ENCODE results near the gene SLC35E1. TPM values are rescaled to one million over a fixed set of nuclear protein-coding genes. Genes with fewer than 3 reads are reported as not detected.

Gene SLC35E1
- total and polyA plus RNA-seq, 2 donors (not counting 3 experiments of a cell fraction or from before 2014, with no cell fraction given) = 36.0 to 37.5 TPM

DNA sequence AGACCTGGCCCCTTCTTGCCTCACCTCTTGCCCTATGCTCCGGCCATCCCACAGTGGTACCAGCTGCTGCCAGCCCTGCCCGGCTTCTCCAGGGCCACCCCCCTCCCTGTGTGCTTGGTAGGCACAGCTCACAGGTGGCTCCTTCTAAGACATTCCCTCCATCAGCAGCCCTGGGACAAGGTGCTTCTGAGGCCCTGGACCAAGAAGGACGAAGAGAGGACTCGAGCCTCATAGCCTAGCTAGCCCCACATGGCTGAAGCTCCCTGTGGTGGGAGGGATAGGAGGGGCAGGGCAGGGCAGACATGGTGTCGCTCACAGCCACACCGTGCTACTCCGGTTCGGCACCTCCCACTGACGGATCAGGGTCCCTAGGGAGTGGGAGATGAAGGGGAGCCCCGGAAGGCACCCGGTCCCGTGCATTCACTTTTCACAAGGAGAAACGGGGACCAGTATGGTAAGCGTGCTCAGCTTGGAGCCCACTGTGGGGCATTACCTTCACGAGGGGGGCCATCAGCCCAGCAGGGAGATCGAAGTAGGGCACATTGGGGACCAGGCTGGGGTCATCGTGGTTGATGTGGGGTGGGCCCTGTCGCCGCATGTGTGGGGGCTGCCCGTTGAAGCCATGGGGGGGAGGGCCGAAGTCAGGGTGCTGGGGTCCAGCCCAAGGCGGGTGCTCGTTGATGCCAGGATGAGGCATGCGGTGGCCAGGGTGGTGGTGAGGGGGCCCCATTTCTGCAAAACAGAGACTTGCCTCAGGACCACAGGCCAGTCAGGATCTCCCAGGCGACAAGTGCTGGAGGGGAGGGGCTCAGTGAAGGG is 49.4 kb downstream of the SLC35E1 start:
- CTCF ChIA-PET = no interaction called here
- Histone ChIP-seq H3K36me3 (ENCODE audit: control insufficient read depth in 2 of 2, extremely low read depth in 1 of 2, insufficient read depth in 2 of 2, low read length in 2 of 2) (peaks cover 36 to 70% of the 10 kb centered on the region in 2 experiments), H3K4me1 (ENCODE audit: control insufficient read depth, extremely low read depth, insufficient read depth, low read length) (no peaks in the 10 kb centered on the region), H3K79me2 (ENCODE audit: control insufficient read depth, insufficient read depth, low read length) (no peaks in the 10 kb centered on the region), H4K20me1 (replicated peaks; ENCODE audit: control insufficient read depth, extremely low read depth, insufficient read depth, low read length) (no peaks in the 10 kb centered on the region), H3K4me2 (ENCODE audit: insufficient read depth, low read length) (no peak overlapping the region), H3K9ac (replicated peaks; ENCODE audit: extremely low read depth, insufficient read depth, low read length) (no peak overlapping the region), H3K27ac (ENCODE audit: insufficient read depth, low read depth, low read length) (no peak overlapping the region), H2AFZ (ENCODE audit: low read depth, low read length) (no peak overlapping the region), H3K9me3 (replicated peaks; ENCODE audit: control insufficient read depth, insufficient read depth, low read length) (no peaks in the 10 kb centered on the region), H3K27me3 (ENCODE audit: control insufficient read depth in 2 of 2, insufficient read depth in 2 of 2, low read length in 2 of 2) (no peaks in the 10 kb centered on the region), H3K4me3 (replicated peaks in 1 of 3; ENCODE audit: insufficient read depth in 1 of 3, low read depth in 1 of 3, low read length in 3 of 3) (no peak overlapping the region), H3K9me1 (replicated peaks; ENCODE audit: control insufficient read depth, extremely low read depth, insufficient read depth, low read length) (no peaks in the 10 kb centered on the region)
- intact Hi-C loops (cut with micrococcal nuclease) = no loop called here
- TF ChIP-seq EZH2 (IDR thresholded peaks at IDR 0.05; ENCODE audit: borderline replicate concordance, low read depth, low read length, severe bottlenecking) (no peak), FOS (IDR thresholded peaks at IDR 0.05; ENCODE audit: borderline replicate concordance, insufficient read depth, low read length) (no peak), JUN (IDR thresholded peaks at IDR 0.05; ENCODE audit: borderline replicate concordance, insufficient read depth, insufficient read length, low read depth) (no peak), POLR2A (IDR thresholded peaks at IDR 0.05; ENCODE audit: low read depth, low read length) (no peak), POLR2AphosphoS5 (IDR thresholded peaks at IDR 0.05; ENCODE audit: insufficient read depth, low read depth, low read length) (no peak), MYC (IDR thresholded peaks at IDR 0.05; ENCODE audit: low read depth, low read length) (no peak), GATA2 (IDR thresholded peaks at IDR 0.05; ENCODE audit: insufficient read depth, insufficient read length, low read depth, low read length) (no peak)
- TF ChIP-seq, protein P1, sequence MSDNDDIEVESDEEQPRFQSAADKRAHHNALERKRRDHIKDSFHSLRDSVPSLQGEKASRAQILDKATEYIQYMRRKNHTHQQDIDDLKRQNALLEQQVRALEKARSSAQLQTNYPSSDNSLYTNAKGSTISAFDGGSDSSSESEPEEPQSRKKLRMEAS (IDR thresholded peaks at IDR 0.05; ENCODE audit: insufficient read depth, insufficient read length) = no peak
- TF ChIP-seq, protein P2, sequence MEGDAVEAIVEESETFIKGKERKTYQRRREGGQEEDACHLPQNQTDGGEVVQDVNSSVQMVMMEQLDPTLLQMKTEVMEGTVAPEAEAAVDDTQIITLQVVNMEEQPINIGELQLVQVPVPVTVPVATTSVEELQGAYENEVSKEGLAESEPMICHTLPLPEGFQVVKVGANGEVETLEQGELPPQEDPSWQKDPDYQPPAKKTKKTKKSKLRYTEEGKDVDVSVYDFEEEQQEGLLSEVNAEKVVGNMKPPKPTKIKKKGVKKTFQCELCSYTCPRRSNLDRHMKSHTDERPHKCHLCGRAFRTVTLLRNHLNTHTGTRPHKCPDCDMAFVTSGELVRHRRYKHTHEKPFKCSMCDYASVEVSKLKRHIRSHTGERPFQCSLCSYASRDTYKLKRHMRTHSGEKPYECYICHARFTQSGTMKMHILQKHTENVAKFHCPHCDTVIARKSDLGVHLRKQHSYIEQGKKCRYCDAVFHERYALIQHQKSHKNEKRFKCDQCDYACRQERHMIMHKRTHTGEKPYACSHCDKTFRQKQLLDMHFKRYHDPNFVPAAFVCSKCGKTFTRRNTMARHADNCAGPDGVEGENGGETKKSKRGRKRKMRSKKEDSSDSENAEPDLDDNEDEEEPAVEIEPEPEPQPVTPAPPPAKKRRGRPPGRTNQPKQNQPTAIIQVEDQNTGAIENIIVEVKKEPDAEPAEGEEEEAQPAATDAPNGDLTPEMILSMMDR (IDR thresholded peaks at IDR 0.05; ENCODE audit: extremely low read depth in 1 of 2, insufficient read depth in 1 of 2, low read depth in 1 of 2, low read length in 2 of 2) = no peak
- DNase-seq (ENCODE audit: low read depth, low spot score) = no peak
- dilution Hi-C loops (cut with MboI; ENCODE audit: extremely low pct_ligation_motif_present, low sequenced_read_pairs) = no loop called here
- POLR2A ChIA-PET = no interaction called here
- no peak for FAIRE-seq
- BruUV-seq (replicated peaks) = no TSS peak

Measured in endothelial cell of umbilical vein (primary cell).